Small intestine (tissue), 7 donors: Measurements from ENCODE around the gene TMEM117. TPM values are rescaled to one million over a fixed set of nuclear protein-coding genes. Genes with fewer than 3 reads are reported as not detected.
A peak's percentile ranks its signal among the peaks of the same experiment; 100 is the strongest.

Experiments
- DNase-seq, 2 donors: peaks; one replicate each; pipeline versions ENCODE4 v3.0.0 to v3.0.0-alpha.2; 2013
- FAIRE-seq: peaks from 2 replicates; lab custom pipeline; 2012; peaks lifted over from hg19 to GRCh38; lab: Jason Lieb, UNC
- H3K27ac ChIP-seq, 3 donors: one replicate each; pipeline ENCODE4 v1.5.1; 2013; ENCODE audit warnings: low read length in 2 of 3, mild to moderate bottlenecking in 2 of 3, control low read depth in 1 of 3, inconsistent platforms in 1 of 3, low read depth in 1 of 3, moderate library complexity in 1 of 3
- H3K27me3 ChIP-seq, 3 donors: one replicate each; pipeline ENCODE4 v1.6.1; 2013; ENCODE audit warnings: low read length in 3 of 3, inconsistent platforms in 1 of 3; ENCODE audit not compliant: control insufficient read depth in 3 of 3, insufficient read depth in 3 of 3
- H3K36me3 ChIP-seq, 3 donors: one replicate each; pipeline ENCODE4 v1.6.1; 2013; ENCODE audit warnings: low read length in 3 of 3, inconsistent platforms in 1 of 3, low read depth in 1 of 3, mild to moderate bottlenecking in 1 of 3, moderate library complexity in 1 of 3; ENCODE audit not compliant: control insufficient read depth in 3 of 3, insufficient read depth in 2 of 3
- H3K4me1 ChIP-seq, 3 donors: one replicate each; pipeline ENCODE4 v1.6.1; 2013; ENCODE audit warnings: low read length in 2 of 3, inconsistent platforms in 1 of 3, low read depth in 1 of 3, mild to moderate bottlenecking in 1 of 3, moderate library complexity in 1 of 3; ENCODE audit not compliant: control insufficient read depth in 3 of 3, insufficient read depth in 2 of 3
- H3K4me3 ChIP-seq, 3 donors: one replicate each; pipeline ENCODE4 v1.5.1; 2013; ENCODE audit warnings: low read length in 3 of 3, control low read depth in 1 of 3, inconsistent platforms in 1 of 3, low read depth in 1 of 3, mild to moderate bottlenecking in 1 of 3, moderate library complexity in 1 of 3
- H3K9me3 ChIP-seq, 2 donors: one replicate each; pipeline ENCODE4 v1.6.1; 2013; ENCODE audit warnings: low read depth in 1 of 2, low read length in 1 of 2; ENCODE audit not compliant: control insufficient read depth in 2 of 2, insufficient read depth in 1 of 2
- WGBS, 3 donors: extraction: QIAGEN DNeasy Blood & Tissue Kit; methylation state at CpG; one replicate each; pipeline ENCODE4 v1.1.7; 2013; 5-methylcytosine and 5-hydroxymethylcytosine counted together
- polyA plus RNA-seq, 4 donors: library from polyadenylated mRNA; stranded (reverse) in 3 of 4; unstranded in 1 of 4; fragments of 200-250 nt in 3 of 4; fragments of 120-200 nt in 1 of 4; gene quantifications; one replicate each; pipeline versions ENCODE4 v1.2.1 to v1.2.3, GENCODE V29; 2013
- donor health status: healthy with polysubstance abuse.
- donor health status: control.
- donor health status: control.
- donor health status: Bipolar disorder and iron deficiency.
- donor health status: healthy.

Gene TMEM117
- polyA plus RNA-seq, 4 donors: 6.3 to 14.3 (median 13.8) TPM

- no peak overlapping the region for H3K4me3 ChIP-seq
- H3K27me3 ChIP-seq: no peaks in the 10 kb centered on the region
- H3K27ac ChIP-seq: no peak overlapping the region
- H3K4me1 ChIP-seq: no peaks in the 10 kb centered on the region
- WGBS, 3 donors: 4 to 9% (median 7%) methylated on average over 2 of the region's 2 CpGs
- peak; percentile 57 to 58 for DNase-seq
- no peak for FAIRE-seq
- no peaks in the 10 kb centered on the region for H3K36me3 ChIP-seq
- no peaks in the 10 kb centered on the region for H3K9me3 ChIP-seq
Measured at GRCh38 chr12:43882578-43883178, 46.8 kb downstream of the TMEM117 start.

- no peak overlapping the region for H3K27ac ChIP-seq
- DNase-seq (no peak), FAIRE-seq (no peak)
- no peaks in the 10 kb centered on the region for H3K9me3 ChIP-seq
- no peaks in the 10 kb centered on the region for H3K27me3 ChIP-seq
- H3K36me3 ChIP-seq: no peaks in the 10 kb centered on the region
- WGBS, 3 donors: 58 to 72% (median 72%) methylated on average over 2 of the region's 2 CpGs
- no peaks in the 10 kb centered on the region for H3K4me1 ChIP-seq
- no peak overlapping the region for H3K4me3 ChIP-seq
Measured at GRCh38 chr12:43883311-43883710, 47.4 kb downstream of the TMEM117 start.

- 88 to 95% (median 90%) methylated on average over 2 of the region's 2 CpGs for WGBS, 3 donors
Measured at GRCh38 chr12:43883748-43884147, 47.9 kb downstream of the TMEM117 start.

GRCh38 chr12:43884683-43885410, 49.0 kb downstream of the TMEM117 start:
- FAIRE-seq (no peak), DNase-seq (no peak)
- Histone ChIP-seq H3K27ac (no peak overlapping the region), H3K4me3 (no peak overlapping the region), H3K36me3 (no peaks in the 10 kb centered on the region), H3K27me3 (no peaks in the 10 kb centered on the region), H3K9me3 (no peaks in the 10 kb centered on the region), H3K4me1 (no peaks in the 10 kb centered on the region)
- WGBS, 3 donors: 81 to 91% (median 83%) methylated on average over 8 of the region's 8 CpGs

More at GRCh38 chr12:43883748-43884147, 47.9 kb downstream of the TMEM117 start:
- H3K9me3 ChIP-seq: no peaks in the 10 kb centered on the region
- DNase-seq (no peak), FAIRE-seq (no peak)
- H3K27ac ChIP-seq: no peak overlapping the region
- H3K27me3 ChIP-seq: no peaks in the 10 kb centered on the region
- H3K4me1 ChIP-seq: no peaks in the 10 kb centered on the region
- no peak overlapping the region for H3K4me3 ChIP-seq
- H3K36me3 ChIP-seq: no peaks in the 10 kb centered on the region

- Histone ChIP-seq H3K4me3 (no peak overlapping the region), H3K36me3 (no peaks in the 10 kb centered on the region), H3K9me3 (no peaks in the 10 kb centered on the region), H3K27ac (no peak overlapping the region), H3K4me1 (no peaks in the 10 kb centered on the region), H3K27me3 (no peaks in the 10 kb centered on the region)
- WGBS, 3 donors: 86 to 94% (median 88%) methylated on average over 2 of the region's 2 CpGs
- FAIRE-seq: no peak
- DNase-seq: no peak
Measured at GRCh38 chr12:43887397-43887796, 51.5 kb downstream of the TMEM117 start.

GRCh38 chr12:43891856-43892574, 56.1 kb downstream of the TMEM117 start:
- Histone ChIP-seq H3K36me3 (no peaks in the 10 kb centered on the region), H3K27me3 (no peaks in the 10 kb centered on the region), H3K27ac (no peak overlapping the region), H3K4me1 (no peaks in the 10 kb centered on the region), H3K9me3 (no peaks in the 10 kb centered on the region), H3K4me3 (no peak overlapping the region)
- no peak for DNase-seq
- no peak for FAIRE-seq
- 67 to 80% (median 67%) methylated on average over 3 of the region's 3 CpGs for WGBS, 3 donors

- no peaks in the 10 kb centered on the region for H3K9me3 ChIP-seq
- FAIRE-seq: no peak
- 96 to 99% (median 98%) methylated on average over 2 of the region's 2 CpGs for WGBS, 3 donors
- H3K36me3 ChIP-seq: no peaks in the 10 kb centered on the region
- DNase-seq: no peak
- H3K4me1 ChIP-seq: no peaks in the 10 kb centered on the region
- no peak overlapping the region for H3K4me3 ChIP-seq
- no peak overlapping the region for H3K27ac ChIP-seq
- no peaks in the 10 kb centered on the region for H3K27me3 ChIP-seq
Measured at GRCh38 chr12:43893670-43894069, 57.8 kb downstream of the TMEM117 start.

- Histone ChIP-seq H3K36me3 (no peaks in the 10 kb centered on the region), H3K27me3 (no peaks in the 10 kb centered on the region), H3K9me3 (no peaks in the 10 kb centered on the region), H3K27ac (no peak overlapping the region), H3K4me1 (no peaks in the 10 kb centered on the region), H3K4me3 (no peak overlapping the region)
- 92 to 97% (median 94%) methylated on average over 1 of the region's 1 CpG for WGBS, 3 donors
- DNase-seq (no peak), FAIRE-seq (no peak)
Measured at GRCh38 chr12:43895580-43896206, 59.8 kb downstream of the TMEM117 start.
